Measurements from ENCODE around the gene DEK.

DNA sequence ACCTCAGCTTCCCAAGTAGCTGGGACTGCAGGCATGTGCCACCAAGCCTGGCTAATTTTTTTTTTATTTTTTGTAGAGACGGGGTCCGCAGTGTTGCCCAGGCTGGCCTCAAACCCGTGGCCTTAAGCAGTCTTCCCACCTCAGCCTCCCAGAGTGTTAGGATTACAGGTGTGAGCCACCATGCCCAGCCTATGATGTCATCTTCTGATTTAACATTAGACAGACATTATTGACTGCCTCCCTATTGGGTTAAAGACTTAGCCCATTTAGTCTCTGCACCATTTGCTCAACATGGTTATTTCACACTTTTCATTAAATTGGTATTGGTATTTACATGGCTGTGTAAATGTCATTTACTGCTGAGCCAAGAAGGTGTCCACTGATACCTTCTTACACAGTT, 46.1 kb downstream of the DEK start:
- TF ChIP-seq, protein P1, sequence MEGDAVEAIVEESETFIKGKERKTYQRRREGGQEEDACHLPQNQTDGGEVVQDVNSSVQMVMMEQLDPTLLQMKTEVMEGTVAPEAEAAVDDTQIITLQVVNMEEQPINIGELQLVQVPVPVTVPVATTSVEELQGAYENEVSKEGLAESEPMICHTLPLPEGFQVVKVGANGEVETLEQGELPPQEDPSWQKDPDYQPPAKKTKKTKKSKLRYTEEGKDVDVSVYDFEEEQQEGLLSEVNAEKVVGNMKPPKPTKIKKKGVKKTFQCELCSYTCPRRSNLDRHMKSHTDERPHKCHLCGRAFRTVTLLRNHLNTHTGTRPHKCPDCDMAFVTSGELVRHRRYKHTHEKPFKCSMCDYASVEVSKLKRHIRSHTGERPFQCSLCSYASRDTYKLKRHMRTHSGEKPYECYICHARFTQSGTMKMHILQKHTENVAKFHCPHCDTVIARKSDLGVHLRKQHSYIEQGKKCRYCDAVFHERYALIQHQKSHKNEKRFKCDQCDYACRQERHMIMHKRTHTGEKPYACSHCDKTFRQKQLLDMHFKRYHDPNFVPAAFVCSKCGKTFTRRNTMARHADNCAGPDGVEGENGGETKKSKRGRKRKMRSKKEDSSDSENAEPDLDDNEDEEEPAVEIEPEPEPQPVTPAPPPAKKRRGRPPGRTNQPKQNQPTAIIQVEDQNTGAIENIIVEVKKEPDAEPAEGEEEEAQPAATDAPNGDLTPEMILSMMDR (IDR thresholded peaks at IDR 0.05) = no peak
- no peak for TF ChIP-seq ZFX (IDR thresholded peaks at IDR 0.05; ENCODE audit: borderline replicate concordance)
